MM.1S (cell line): ENCODE data around the gene TSPAN3.

Experiments used
- CTCF ChIP-seq: fragments of 300-600 bp; sonication (generic); IDR thresholded peaks from 2 replicates; pipeline ENCODE4 v1.5.1; 2016; ENCODE audit warnings: antibody characterized with exemption, low read length, mixed read lengths
- EZH2phosphoT487 ChIP-seq: fragments of 300-600 bp; sonication (generic); IDR thresholded peaks from 2 replicates; pipeline ENCODE4 v1.6.1; 2018; ENCODE audit warnings: antibody characterized with exemption, low read length

GRCh38 chr15:77068633-77069032 lies 2.3 kb downstream of the TSPAN3 start:
- no peak for TF ChIP-seq CTCF
- TF ChIP-seq EZH2phosphoT487, result no peak
